Upper lobe of left lung (tissue), 6 donors: ENCODE measurements around the gene R3HDM4. TPM values are rescaled to one million over a fixed set of nuclear protein-coding genes. Genes with fewer than 3 reads are reported as not detected.

ENCODE experiments used
- ATAC-seq, 2 donors: fragments of 200-7000 bp; cut with Tn5 transposase; one replicate each; pipeline ENCODE4 v1.9.1; 2022; ENCODE audit warnings: mild to moderate bottlenecking in 2 of 2, moderate library complexity in 2 of 2; ENCODE audit not compliant: low FRiP score in 2 of 2
- DNase-seq, 2 donors: peaks; one replicate each; pipeline ENCODE4 v3.0.0-alpha.2; 2019 to 2020
- H3K27ac ChIP-seq, 4 donors: fragments of 200-600 bp; sonication (generic); one replicate each; pipeline ENCODE4 v1.5.1; 2016 to 2019
- H3K27me3 ChIP-seq, 4 donors: fragments of 200-600 bp; sonication (generic); one replicate each; pipeline ENCODE4 v1.5.1; 2017 to 2019
- H3K36me3 ChIP-seq, 4 donors: fragments of 200-600 bp; sonication (generic); one replicate each; pipeline ENCODE4 v1.5.1; 2016 to 2019
- H3K4me1 ChIP-seq, 4 donors: fragments of 200-600 bp; sonication (generic); one replicate each; pipeline ENCODE4 v1.5.1; 2018 to 2019
- H3K4me3 ChIP-seq, 4 donors: fragments of 200-600 bp; sonication (generic); one replicate each; pipeline ENCODE4 v1.5.1; 2017 to 2019; ENCODE audit warnings: mild to moderate bottlenecking in 2 of 4, moderate library complexity in 1 of 4
- H3K9me3 ChIP-seq, 4 donors: fragments of 200-600 bp; sonication (generic); one replicate each; pipeline ENCODE4 v1.5.1; 2018 to 2019
- CTCF ChIP-seq, 6 experiments: fragments of 450-650 bp in 4 of 6; fragments of 200-600 bp in 2 of 6; sonication (generic) in 2 of 6; IDR thresholded peaks; one replicate each; pipeline ENCODE4 v1.5.1; 2016 to 2019; ENCODE audit warnings: antibody characterized with exemption in 6 of 6
- EP300 ChIP-seq, 4 donors: sonication (generic); formaldehyde crosslinking; IDR thresholded peaks; one replicate each; pipeline ENCODE4 v1.5.1; 2017; ENCODE audit warnings: antibody characterized with exemption in 4 of 4, control low read depth in 2 of 4
- POLR2A ChIP-seq, 4 donors: fragments of 450-650 bp; IDR thresholded peaks; one replicate each; pipeline ENCODE4 v1.5.1; 2016 to 2017; ENCODE audit warnings: antibody characterized with exemption in 4 of 4, mild to moderate bottlenecking in 2 of 4
- POLR2AphosphoS5 ChIP-seq, 2 donors: sonication (generic); formaldehyde crosslinking; IDR thresholded peaks; one replicate each; pipeline ENCODE4 v1.5.1; 2017; ENCODE audit warnings: antibody characterized with exemption in 2 of 2
- WGBS, 2 donors: methylation state at CpG; one replicate each; pipeline ENCODE4 v1.1.5; 2017 to 2018; 5-methylcytosine and 5-hydroxymethylcytosine counted together
- total RNA-seq, 6 donors: library from RNA; depleted of rRNA in 4 of 6; stranded (reverse); fragments of >200 nt in 4 of 6; gene quantifications; one replicate each; pipeline versions ENCODE4 v1.1.0 to v1.2.1, GENCODE V29; 2016 to 2021
- donor health status: DM: no; HTN: no; CAD: no; lungs with moderate emphysema.
- donor health status: DM: no; HTN: yes; CAD: no; lungs with severe emphysema.

Gene R3HDM4
- total RNA-seq, 6 donors from 2014 or later = 39.6 to 71.2 (median 63.3) TPM

- no peaks in the 10 kb centered on the region for H3K27me3 ChIP-seq
- peaks cover 0 to 6% (median 2%) of the 10 kb centered on the region in 4 donors for H3K4me1 ChIP-seq
- ATAC-seq = no peak
- no peak overlapping the region for H3K4me3 ChIP-seq
- 84 to 87% methylated on average over 15 to 30 of the region's 30 CpGs for WGBS, 2 donors
- TF ChIP-seq POLR2AphosphoS5 (IDR thresholded peaks at IDR 0.05) (no peak), EP300 (IDR thresholded peaks at IDR 0.05) (no peak), CTCF (IDR thresholded peaks at IDR 0.05) (no peak), POLR2A (IDR thresholded peaks at IDR 0.05) (no peak)
- peaks cover 0 to 11% (median 0%) of the 10 kb centered on the region in 4 donors for H3K36me3 ChIP-seq
- DNase-seq = peak in 1 of 2 donors; percentile 65
- H3K9me3 ChIP-seq = no peaks in the 10 kb centered on the region
- H3K27ac ChIP-seq = peak overlapping the region in 1 of 4 donors; percentile 37
Measured at GRCh38 chr19:947090-947706, 34.2 kb upstream of the R3HDM4 start.

DNA sequence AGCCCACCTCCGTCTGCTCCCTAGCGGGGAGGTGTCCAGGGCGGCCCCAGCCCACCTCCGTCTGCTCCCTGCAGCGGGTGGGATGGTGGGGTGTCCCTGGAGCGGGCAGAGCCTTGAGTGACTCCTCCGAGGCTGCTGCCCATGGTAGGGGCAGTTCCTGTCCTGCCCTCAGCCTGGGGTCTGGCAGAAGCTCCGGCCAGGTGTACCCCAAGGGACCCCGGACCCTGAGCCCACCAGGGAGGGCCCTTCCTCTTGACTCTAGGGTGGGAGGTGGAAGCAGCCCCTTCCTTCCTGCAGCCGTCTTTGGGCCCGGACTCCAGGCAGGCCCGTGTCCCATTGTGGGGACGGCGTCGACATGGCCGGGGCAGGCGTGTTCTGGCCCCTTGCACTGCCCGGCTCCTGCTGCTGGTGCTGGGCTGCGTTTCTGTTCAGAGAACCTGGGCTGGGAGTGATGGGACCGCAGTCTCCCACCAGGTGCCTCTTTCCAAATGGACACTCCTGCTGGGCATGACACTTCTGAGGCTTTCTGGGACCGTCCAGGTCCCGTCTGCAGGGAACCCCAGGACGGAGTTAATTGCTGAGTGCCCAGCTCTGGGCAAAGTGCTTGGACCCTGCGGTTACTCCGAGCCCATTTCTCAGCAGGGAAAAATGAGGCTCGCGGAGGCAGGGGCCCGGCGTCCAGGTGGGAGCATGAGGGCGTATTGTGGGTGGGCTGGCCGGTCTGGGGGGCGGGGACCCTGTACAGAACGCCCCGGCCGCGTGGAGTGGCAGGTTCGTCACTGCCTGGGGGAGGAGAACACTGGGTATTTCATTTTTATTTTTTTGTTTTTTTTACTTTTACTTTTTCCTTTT, 32.6 kb upstream of the R3HDM4 start:
- WGBS, 2 donors = 92 to 97% methylated on average over 23 to 27 of the region's 37 CpGs
- Histone ChIP-seq H3K36me3 (peaks cover 0 to 11% (median 0%) of the 10 kb centered on the region in 4 donors), H3K27me3 (no peaks in the 10 kb centered on the region), H3K4me1 (peaks cover 13 to 20% (median 17%) of the 10 kb centered on the region in 4 donors), H3K27ac (no peak overlapping the region), H3K4me3 (no peak overlapping the region), H3K9me3 (no peaks in the 10 kb centered on the region)
- no peak for TF ChIP-seq POLR2A (IDR thresholded peaks at IDR 0.05)
- TF ChIP-seq EP300 (IDR thresholded peaks at IDR 0.05) = no peak
- no peak for TF ChIP-seq CTCF (IDR thresholded peaks at IDR 0.05)
- no peak for TF ChIP-seq POLR2AphosphoS5 (IDR thresholded peaks at IDR 0.05)
- DNase-seq = peak in 1 of 2 donors; percentile 73
- ATAC-seq = no peak

GRCh38 chr19:944663-945241, 31.7 kb upstream of the R3HDM4 start:
- peaks cover 0 to 11% (median 0%) of the 10 kb centered on the region in 4 donors for H3K36me3 ChIP-seq
- ATAC-seq = no peak
- 70 to 85% methylated on average over 18 to 21 of the region's 22 CpGs for WGBS, 2 donors
- DNase-seq = peak in 1 of 2 donors; percentile 53
- H3K27ac ChIP-seq = no peak overlapping the region
- H3K9me3 ChIP-seq = no peaks in the 10 kb centered on the region
- TF ChIP-seq POLR2AphosphoS5 (IDR thresholded peaks at IDR 0.05) (no peak), EP300 (IDR thresholded peaks at IDR 0.05) (no peak), POLR2A (IDR thresholded peaks at IDR 0.05) (no peak), CTCF (IDR thresholded peaks at IDR 0.05) (no peak)
- H3K27me3 ChIP-seq = no peaks in the 10 kb centered on the region
- H3K4me1 ChIP-seq = peaks cover 22 to 29% (median 26%) of the 10 kb centered on the region in 4 donors
- no peak overlapping the region for H3K4me3 ChIP-seq

GRCh38 chr19:944171-944567, 31.1 kb upstream of the R3HDM4 start:
- Histone ChIP-seq H3K27me3 (no peaks in the 10 kb centered on the region), H3K9me3 (no peaks in the 10 kb centered on the region), H3K4me1 (peaks cover 26 to 32% (median 32%) of the 10 kb centered on the region in 4 donors), H3K27ac (no peak overlapping the region), H3K36me3 (peaks cover 0 to 11% (median 0%) of the 10 kb centered on the region in 4 donors), H3K4me3 (no peak overlapping the region)
- ATAC-seq = peak in 1 of 2 donors; percentile 86
- no peak for TF ChIP-seq POLR2A (IDR thresholded peaks at IDR 0.05)
- DNase-seq = peak in 1 of 2 donors; percentile 87
- 91% methylated on average over 16 of the region's 27 CpGs; no CpG with 5 or more reads in 1 of the 2 donors for WGBS, 2 donors
